ENCODE measurements around the gene SHC1.

Gene SHC1

DNA sequence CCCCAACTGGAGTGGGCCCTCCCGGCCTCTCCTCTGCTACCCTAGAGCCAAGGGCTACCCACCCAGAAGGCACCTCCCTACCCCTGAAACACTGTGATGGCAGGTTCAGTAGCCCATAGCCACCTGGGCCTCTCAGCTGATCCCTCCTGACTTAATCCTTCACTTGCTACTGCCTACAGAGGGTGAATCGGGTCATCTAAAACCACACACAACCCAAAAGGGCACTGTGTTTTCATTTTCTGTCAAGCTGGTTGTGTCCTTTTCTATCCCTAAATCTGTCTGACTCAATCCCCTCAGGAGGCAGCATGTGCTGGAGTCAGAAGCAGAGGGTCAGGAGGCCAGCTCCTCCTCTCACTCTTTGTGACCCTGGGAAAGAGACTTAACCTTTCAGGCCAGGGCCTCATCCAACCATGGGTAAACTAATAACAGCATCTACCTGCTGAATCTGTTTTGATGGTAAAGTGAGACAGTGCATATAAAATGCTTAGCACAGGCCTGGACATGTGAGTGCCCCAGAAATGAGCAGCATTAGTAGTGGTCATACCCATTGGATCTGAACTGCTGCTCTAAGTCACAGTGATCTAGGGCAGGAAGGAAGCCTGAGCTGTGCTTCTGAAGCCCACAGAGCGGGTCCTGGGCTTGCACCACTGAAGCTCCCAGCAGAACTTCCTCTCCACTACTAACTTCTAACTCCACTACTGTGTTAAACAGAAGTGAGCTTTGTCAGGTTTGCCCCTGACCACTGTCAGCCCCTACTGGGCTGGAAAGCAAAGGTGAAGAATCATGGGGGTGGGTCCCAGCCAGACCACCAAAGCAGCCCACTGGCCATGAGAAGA, 45.0 kb downstream of the SHC1 start:
- H3K4me3 ChIP-seq (ENCODE audit: low read depth, low read length): no peak overlapping the region
- DNase-seq (ENCODE audit: low read depth): no peak
- TF ChIP-seq, protein P1, sequence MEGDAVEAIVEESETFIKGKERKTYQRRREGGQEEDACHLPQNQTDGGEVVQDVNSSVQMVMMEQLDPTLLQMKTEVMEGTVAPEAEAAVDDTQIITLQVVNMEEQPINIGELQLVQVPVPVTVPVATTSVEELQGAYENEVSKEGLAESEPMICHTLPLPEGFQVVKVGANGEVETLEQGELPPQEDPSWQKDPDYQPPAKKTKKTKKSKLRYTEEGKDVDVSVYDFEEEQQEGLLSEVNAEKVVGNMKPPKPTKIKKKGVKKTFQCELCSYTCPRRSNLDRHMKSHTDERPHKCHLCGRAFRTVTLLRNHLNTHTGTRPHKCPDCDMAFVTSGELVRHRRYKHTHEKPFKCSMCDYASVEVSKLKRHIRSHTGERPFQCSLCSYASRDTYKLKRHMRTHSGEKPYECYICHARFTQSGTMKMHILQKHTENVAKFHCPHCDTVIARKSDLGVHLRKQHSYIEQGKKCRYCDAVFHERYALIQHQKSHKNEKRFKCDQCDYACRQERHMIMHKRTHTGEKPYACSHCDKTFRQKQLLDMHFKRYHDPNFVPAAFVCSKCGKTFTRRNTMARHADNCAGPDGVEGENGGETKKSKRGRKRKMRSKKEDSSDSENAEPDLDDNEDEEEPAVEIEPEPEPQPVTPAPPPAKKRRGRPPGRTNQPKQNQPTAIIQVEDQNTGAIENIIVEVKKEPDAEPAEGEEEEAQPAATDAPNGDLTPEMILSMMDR (IDR thresholded peaks at IDR 0.05; ENCODE audit: low read depth, low read length, missing control alignments): no peak

DNA sequence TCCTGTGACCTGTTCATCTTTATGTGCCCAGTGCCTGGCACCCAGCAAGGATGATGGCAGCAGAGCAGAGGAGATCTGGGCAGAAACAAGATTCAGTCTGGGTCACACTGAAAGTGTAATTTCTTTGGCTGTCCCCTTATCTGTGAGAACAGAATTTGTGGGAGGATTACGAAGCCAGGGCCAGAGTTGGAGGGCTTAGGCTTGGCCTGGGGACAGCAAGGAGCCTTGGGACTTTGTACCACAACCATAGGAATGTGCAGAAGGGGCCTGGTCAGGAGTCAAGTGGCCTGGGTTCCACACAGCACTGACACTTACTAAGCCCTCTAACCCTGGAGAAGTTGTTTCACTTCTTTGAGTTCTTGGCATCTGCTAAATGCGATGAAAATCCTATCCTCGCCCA, 46.9 kb downstream of the SHC1 start:
- H3K4me3 ChIP-seq (ENCODE audit: low read depth, low read length): no peak overlapping the region

DNA sequence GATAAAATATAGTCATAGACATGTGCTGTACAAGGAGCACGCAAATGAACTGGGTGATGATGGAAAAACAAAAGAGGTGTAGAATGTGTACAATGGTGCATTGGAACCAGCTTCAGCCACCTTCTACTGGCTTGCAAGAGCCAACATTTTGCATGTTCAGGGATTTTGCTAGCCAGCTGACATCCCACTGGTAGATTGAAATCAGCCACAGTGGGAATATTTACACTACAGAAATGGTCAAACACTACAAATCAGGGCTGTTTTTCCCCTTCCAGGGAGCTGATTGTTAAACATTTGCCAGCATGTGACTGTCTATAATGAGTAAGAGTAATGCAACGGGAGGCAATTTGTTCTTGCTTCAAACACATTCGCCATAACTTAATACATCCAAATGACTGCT, 57.3 kb downstream of the SHC1 start:
- H3K4me3 ChIP-seq (ENCODE audit: low read depth, low read length): no peak overlapping the region
- TF ChIP-seq, protein P1 (IDR thresholded peaks at IDR 0.05; ENCODE audit: low read depth, low read length, missing control alignments): no peak
- no peak for DNase-seq (ENCODE audit: low read depth)

More for the DNA sequence above, 46.9 kb downstream of the SHC1 start:
- DNase-seq (ENCODE audit: low read depth): no peak
- TF ChIP-seq, protein P1 (IDR thresholded peaks at IDR 0.05; ENCODE audit: low read depth, low read length, missing control alignments): no peak

DNA sequence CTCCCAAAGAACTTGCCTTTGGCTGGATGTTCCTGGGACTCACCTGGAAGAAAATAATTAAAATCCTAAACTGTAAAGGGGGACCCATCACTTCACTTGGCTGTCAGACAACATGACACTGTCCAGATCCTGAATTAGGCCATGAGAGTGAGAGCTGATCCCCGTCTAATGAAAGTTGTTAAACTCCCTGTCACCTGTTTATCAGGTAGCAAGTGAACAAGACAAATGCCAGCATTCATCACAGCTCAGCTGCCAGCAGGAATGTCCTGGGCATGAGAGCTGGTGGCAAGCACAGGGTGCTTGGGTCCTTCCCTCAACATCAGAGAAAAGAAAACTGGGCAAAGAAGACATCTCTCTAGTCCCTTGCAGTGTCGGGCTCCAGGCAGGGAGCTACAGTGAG, 57.8 kb downstream of the SHC1 start:
- no peak overlapping the region for H3K4me3 ChIP-seq (ENCODE audit: low read depth, low read length)
- DNase-seq (ENCODE audit: low read depth): no peak
- TF ChIP-seq, protein P1 (IDR thresholded peaks at IDR 0.05; ENCODE audit: low read depth, low read length, missing control alignments): no peak
